ENCODE results near the gene COA8. TPM values are rescaled to one million over a fixed set of nuclear protein-coding genes. Genes with fewer than 3 reads are reported as not detected.
A peak's percentile ranks its signal among the peaks of the same experiment; 100 is the strongest.

Gene COA8
- total RNA-seq, 1 donor from 2014 or later, result 45.1 TPM

DNA sequence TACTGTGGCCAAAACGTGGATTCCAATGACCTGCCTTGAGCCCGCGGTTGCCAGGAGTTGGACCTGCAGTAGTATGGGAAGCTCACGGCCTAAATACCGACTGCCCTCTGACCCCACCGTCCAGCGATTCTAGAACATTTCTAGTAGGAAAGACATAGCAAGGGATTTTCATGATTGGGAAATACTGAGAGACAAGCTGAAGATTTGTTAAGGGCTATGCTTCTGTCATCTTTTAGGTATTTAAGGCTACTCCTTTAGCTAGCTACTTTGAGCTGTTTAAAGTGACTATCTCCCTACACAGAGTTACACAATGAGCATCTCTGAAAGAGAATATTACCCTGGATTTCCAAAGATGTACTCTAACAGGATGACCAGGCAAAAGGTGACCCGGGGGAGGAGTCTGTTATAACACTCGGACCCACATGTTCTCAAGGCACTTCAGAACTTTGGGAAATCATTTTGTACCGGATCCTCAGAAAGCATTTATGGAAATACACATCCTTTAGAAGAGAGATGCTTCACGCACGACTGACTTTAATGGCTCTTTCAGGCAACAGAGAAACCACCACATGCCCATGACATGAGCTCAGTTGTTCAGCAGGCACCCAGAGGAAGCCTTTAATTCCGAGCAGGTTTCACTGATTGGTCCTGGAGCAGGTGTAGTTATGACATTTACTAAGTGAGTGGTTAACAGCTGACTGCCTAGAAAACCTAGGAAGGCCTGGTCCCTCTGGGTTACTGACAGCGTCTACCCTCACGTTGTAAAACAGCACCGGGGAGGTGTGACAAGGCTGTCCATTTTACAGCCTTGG, 4.5 kb upstream of the COA8 start:
- H3K36me3 Mint-ChIP-seq (ENCODE audit: insufficient read depth), result peaks cover 10% of the 10 kb centered on the region
- peaks cover 14% of the 10 kb centered on the region for H3K4me1 Mint-ChIP-seq (ENCODE audit: low read depth)
- TF ChIP-seq, protein P1, sequence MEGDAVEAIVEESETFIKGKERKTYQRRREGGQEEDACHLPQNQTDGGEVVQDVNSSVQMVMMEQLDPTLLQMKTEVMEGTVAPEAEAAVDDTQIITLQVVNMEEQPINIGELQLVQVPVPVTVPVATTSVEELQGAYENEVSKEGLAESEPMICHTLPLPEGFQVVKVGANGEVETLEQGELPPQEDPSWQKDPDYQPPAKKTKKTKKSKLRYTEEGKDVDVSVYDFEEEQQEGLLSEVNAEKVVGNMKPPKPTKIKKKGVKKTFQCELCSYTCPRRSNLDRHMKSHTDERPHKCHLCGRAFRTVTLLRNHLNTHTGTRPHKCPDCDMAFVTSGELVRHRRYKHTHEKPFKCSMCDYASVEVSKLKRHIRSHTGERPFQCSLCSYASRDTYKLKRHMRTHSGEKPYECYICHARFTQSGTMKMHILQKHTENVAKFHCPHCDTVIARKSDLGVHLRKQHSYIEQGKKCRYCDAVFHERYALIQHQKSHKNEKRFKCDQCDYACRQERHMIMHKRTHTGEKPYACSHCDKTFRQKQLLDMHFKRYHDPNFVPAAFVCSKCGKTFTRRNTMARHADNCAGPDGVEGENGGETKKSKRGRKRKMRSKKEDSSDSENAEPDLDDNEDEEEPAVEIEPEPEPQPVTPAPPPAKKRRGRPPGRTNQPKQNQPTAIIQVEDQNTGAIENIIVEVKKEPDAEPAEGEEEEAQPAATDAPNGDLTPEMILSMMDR (IDR thresholded peaks at IDR 0.05; ENCODE audit: unreplicated experiment), result no peak
- no peak for DNase-seq (ENCODE audit: low spot score, unreplicated experiment)
- H3K9me3 Mint-ChIP-seq (ENCODE audit: low read depth), result no peaks in the 10 kb centered on the region
- no peak overlapping the region for H3K27ac Mint-ChIP-seq
- H3K4me3 Mint-ChIP-seq (ENCODE audit: low read depth), result no peak overlapping the region
- no peaks in the 10 kb centered on the region for H3K27me3 Mint-ChIP-seq

DNA sequence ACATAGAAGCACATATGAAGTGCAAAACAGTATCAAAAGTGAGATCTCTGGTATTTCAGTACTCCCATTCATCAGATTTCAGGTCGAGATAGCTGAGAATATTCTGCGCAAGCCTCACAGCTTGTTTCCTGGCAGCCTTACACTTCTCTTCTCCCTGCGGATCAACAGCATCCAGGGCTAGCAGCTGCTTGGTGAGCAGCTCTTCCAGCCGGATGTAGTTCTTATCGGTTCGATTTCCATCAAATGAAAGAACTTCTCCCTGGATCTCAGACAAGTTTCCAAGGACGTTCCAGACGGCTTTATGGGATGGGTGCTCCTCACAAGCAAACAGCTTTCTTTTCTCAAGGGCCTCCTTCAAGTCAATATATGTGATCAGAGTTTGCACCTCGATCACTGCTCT, 3.0 kb upstream of the COA8 start:
- Mint-ChIP-seq H3K9me3 (ENCODE audit: low read depth) (no peaks in the 10 kb centered on the region), H3K27ac (no peak overlapping the region), H3K27me3 (no peaks in the 10 kb centered on the region), H3K4me1 (ENCODE audit: low read depth) (peaks cover 23% of the 10 kb centered on the region), H3K36me3 (ENCODE audit: insufficient read depth) (peaks cover 10% of the 10 kb centered on the region), H3K4me3 (ENCODE audit: low read depth) (no peak overlapping the region)
- DNase-seq (ENCODE audit: low spot score, unreplicated experiment), result no peak
- TF ChIP-seq, protein P1 (IDR thresholded peaks at IDR 0.05; ENCODE audit: unreplicated experiment), result no peak

DNA sequence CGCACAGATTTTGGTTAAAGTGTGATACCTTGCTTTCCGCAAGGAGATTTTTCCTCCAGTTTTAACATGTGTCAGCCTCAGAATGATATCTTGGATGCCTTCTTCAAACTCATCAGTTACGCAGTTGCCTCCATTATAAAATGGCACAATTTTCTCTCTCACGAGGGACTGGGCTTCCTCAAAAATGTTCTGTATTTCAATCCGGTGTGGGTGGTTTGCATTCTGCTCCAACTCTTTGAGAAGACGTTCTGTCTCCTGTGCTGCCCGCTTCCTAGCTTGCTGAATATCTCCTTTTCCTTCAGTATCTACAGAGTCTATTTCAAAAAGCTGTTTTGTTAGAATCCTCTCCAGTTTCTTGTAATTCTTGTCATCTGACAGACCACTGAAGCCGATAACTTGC, 2.1 kb upstream of the COA8 start:
- Mint-ChIP-seq H3K4me3 (ENCODE audit: low read depth) (peak overlapping the region; percentile 93), H3K27me3 (no peaks in the 10 kb centered on the region), H3K4me1 (ENCODE audit: low read depth) (peaks cover 24% of the 10 kb centered on the region), H3K27ac (peak overlapping the region; percentile 94), H3K36me3 (ENCODE audit: insufficient read depth) (peaks cover 10% of the 10 kb centered on the region), H3K9me3 (ENCODE audit: low read depth) (no peaks in the 10 kb centered on the region)
- TF ChIP-seq, protein P1 (IDR thresholded peaks at IDR 0.05; ENCODE audit: unreplicated experiment), result no peak
- DNase-seq (ENCODE audit: low spot score, unreplicated experiment), result no peak

DNA sequence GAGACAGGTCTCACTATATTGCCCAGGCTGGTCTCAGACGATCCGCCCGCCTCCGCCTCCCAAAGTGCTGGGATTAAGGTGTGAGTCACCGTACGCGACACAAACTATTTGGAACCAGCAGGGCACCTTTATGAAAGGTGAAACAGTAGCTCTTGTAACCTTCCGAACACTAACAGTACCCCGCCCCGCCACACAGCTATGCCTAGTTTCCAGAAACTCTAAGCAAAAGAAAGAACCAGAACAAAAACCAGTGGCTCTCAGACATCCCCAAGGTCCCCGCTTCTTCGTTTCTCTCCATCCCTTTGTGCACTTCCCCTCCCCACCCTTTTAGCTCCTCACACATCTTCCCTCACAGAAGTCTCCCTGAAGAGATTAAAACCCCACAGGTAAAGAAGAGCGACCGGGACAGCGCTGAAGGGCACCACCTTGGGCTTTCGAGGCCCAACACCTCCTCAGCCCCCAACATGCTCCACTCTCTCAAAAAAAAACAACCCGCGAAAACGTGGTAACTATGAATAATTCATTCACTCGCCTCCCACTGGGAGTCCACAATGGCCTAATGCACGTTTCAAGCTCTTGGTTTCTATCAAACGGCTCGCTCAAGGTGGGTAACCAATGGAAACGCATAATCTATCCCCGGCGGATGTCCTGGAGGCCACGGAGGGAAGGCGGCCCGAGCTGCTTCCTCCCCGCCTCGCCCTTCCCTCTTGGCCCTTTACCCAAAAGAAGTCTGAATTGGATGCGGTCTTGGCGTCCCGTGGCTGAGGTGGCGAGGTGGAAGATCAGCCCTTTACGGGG, 1.2 kb upstream of the COA8 start:
- no peaks in the 10 kb centered on the region for H3K27me3 Mint-ChIP-seq
- H3K4me3 Mint-ChIP-seq (ENCODE audit: low read depth), result peak overlapping the region; percentile 93
- H3K4me1 Mint-ChIP-seq (ENCODE audit: low read depth), result peaks cover 24% of the 10 kb centered on the region
- no peaks in the 10 kb centered on the region for H3K9me3 Mint-ChIP-seq (ENCODE audit: low read depth)
- DNase-seq (ENCODE audit: low spot score, unreplicated experiment), result no peak
- TF ChIP-seq, protein P1 (IDR thresholded peaks at IDR 0.05; ENCODE audit: unreplicated experiment), result peak; percentile 19
- H3K27ac Mint-ChIP-seq, result peak overlapping the region; percentile 94
- peaks cover 10% of the 10 kb centered on the region for H3K36me3 Mint-ChIP-seq (ENCODE audit: insufficient read depth)

DNA sequence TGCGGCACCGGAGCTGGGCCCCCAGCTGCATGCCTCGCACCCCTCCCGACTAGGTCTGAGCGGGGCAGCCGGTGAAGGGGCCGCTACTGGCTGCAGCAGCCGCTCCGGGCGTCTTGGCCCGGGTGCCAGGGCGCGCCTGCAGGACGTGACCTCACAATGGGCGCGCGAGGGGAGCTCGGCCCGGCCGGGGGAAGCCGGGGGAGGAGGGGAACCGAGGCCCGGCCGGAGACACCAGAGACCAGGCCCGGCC, 656 bp upstream of the COA8 start:
- H3K36me3 Mint-ChIP-seq (ENCODE audit: insufficient read depth), result peaks cover 10% of the 10 kb centered on the region
- H3K4me1 Mint-ChIP-seq (ENCODE audit: low read depth), result peaks cover 24% of the 10 kb centered on the region
- TF ChIP-seq, protein P1 (IDR thresholded peaks at IDR 0.05; ENCODE audit: unreplicated experiment), result no peak
- H3K27ac Mint-ChIP-seq, result peak overlapping the region; percentile 94
- H3K4me3 Mint-ChIP-seq (ENCODE audit: low read depth), result peak overlapping the region; percentile 93
- no peaks in the 10 kb centered on the region for H3K9me3 Mint-ChIP-seq (ENCODE audit: low read depth)
- no peak for DNase-seq (ENCODE audit: low spot score, unreplicated experiment)
- H3K27me3 Mint-ChIP-seq, result no peaks in the 10 kb centered on the region
